Stimulated activated CD4-positive, alpha-beta T cell treated with anti-CD3 and anti-CD28 coated beads, TNF-alpha, amount 100 ng/mL, for 1 hour (primary cell): ENCODE measurements around the gene VSNL1.

Experiments used
- DNase-seq, 3 donors: peaks; one replicate each; pipeline ENCODE4 v3.0.0-alpha.2; 2020; ENCODE audit warnings: low read depth in 3 of 3, low spot score in 1 of 3

Gene VSNL1

DNA sequence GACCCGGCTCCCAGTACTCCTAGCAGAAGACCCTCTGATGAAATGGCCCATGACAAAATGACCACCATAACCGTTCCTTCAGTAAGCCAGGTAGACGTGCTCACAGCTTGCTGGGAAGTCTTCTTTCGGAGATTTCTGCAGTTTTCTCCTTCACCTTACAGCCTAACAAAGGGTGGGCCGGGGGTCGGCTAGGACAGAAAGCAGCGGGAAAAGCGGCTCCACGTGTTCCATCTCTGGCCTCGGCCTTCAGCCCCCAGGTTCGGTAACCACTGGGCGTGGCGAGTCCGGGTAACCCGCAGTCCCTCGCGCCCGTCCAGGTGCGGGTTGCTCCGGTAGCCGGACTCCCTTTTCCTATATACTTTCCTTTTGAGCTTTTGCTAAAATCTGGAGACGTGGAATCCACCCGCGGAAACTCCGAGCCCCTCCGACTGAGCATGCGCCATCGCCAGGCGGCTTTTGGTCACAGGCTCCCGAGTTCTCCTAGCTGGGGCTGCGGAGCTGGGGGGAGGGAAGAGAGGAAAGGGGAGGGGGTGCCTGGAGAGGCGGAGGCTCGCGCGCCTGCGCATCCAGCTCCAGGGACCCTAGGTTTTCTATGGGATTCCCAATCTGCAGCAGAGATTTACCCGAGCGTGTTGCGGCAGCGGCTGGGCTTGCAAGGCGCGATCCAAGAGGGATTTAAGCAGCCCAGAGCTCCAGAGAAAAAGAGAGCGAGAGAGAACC is at the start of gene VSNL1:
Gene VSNL1, plus strand, starts transcription at position 604 of the 720 bp plus-strand sequence. CDS start 51,379 bp downstream, outside the sequence.
- no peak for DNase-seq

DNA sequence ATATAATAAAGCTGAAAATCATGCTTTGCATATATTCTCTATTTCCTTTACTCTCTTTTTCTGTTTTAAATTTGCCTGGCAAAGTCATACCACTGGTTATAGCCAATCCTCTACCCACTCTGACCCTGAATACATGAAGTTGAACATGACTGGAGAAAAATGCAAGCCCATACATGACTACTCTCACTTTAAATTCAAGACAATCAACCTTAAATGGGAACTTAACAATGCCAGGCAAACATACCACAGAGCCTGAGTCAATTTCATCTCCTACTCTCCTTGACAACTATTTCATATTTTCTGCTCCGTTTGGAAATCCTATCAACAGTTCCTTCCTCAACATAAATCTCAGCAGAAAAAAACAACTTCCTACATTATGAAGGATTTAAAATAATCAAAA is 44.9 kb upstream of the VSNL1 start:
- no peak for DNase-seq

DNA sequence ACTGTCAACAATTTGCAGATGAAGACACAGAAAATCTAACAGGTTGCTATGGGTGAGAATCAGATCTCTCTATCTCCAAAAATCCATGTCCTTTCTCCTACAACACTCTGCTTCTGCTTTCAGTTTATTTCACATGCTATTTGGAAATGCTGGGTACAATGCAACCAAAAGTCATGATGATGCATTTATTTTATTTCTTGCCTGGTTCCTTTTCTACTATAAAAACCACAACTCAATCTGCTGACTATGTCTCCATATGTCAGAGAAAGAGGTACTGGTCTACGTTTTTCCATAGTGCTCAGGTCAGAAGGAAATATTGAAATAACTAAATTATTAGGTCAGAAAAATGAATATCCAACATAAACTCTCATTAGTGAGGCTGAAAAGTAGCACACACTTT is 42.8 kb upstream of the VSNL1 start:
- DNase-seq, result no peak

DNA sequence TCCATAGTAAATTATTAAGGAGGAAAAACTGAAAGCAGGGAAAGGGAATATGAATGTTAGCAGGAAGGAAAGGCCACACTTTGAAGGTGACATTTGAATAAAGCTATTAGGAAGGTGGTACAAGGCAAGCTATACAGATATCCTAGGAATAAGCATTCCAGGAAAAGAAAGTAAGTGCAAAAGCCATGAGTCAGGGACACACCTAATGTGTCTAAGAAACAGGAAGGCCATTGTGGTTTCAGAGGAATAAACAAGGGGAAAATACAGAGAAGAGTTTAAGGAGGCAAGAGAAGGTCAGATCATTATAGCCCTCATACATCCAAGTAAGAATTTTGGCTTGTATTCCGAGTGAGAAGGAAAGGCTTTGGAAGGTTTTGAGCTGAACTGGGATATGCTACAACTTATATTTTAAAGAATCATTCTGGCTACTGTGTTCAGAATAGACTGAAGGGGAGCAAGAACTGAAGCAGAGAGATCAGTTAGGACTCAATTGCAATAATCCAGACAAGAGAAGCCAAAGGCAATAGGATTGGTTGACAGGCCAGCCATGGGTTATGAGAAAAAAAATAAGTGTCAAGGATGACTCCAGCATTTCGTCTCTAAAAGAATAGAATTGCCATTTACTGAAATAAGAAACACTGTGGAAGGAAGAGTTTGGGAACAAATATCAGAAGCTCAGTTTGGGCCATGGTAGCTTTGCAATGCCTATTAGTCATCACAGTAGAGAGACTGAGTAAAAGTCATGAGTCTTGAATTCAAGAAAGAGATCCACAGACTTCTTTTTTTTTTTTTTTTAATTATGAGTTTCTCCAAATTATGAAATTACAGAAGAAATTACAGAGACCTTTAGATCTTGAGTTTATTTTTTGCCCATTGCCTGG is 33.5 kb upstream of the VSNL1 start:
- no peak for DNase-seq

DNA sequence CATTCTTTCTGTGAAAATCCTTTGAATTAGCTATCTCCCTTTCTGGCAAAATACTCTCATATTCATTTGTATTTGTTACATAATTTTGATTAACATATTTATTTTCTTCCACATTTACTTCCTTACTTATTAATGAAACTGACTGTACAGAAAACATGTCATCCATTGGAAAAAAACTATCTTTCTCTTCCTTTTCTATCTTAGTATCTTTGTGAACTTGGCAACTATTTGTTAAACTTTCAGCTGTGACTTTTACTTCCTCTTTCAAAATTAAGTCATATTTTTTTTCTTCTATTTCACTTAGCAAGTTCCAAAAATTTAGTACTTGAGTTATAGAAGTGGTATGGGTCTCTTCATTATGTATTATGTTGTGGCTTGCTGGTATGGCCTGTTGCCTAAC is 24.8 kb upstream of the VSNL1 start:
- no peak for DNase-seq

DNA sequence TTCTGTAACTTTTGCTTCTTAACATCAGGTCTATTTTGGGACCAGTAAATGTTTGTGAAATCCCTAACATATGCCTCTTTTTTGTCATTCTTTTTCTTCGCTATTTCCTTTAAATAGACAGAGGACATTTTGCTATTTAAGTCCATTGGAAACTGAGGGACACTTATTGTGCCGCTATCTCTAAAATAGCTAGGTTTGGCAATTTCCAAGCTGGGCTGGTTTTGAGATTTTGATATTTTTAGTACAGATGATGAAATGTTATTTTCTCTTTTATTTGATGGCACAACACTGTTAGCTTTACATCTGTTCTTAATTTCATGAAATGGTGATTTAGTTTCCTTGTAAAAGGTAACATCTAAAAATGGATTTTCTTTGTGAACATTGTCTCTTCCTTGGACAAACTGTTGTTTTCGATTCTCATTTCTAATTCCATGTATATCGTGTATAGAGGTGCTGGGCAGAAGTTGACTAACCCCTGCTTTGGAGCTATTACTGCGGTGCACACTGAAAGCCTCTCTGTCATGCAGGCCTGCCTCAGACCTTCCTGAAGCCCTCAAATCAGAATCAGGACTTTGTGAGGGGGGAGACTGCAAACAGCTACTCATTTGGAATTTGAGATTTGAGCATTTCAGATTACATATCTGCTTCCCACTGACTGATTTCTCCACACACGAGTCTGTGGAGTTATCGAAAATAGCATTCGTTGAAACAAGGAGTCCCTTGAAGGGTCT is 22.9 kb upstream of the VSNL1 start:
- no peak for DNase-seq

DNA sequence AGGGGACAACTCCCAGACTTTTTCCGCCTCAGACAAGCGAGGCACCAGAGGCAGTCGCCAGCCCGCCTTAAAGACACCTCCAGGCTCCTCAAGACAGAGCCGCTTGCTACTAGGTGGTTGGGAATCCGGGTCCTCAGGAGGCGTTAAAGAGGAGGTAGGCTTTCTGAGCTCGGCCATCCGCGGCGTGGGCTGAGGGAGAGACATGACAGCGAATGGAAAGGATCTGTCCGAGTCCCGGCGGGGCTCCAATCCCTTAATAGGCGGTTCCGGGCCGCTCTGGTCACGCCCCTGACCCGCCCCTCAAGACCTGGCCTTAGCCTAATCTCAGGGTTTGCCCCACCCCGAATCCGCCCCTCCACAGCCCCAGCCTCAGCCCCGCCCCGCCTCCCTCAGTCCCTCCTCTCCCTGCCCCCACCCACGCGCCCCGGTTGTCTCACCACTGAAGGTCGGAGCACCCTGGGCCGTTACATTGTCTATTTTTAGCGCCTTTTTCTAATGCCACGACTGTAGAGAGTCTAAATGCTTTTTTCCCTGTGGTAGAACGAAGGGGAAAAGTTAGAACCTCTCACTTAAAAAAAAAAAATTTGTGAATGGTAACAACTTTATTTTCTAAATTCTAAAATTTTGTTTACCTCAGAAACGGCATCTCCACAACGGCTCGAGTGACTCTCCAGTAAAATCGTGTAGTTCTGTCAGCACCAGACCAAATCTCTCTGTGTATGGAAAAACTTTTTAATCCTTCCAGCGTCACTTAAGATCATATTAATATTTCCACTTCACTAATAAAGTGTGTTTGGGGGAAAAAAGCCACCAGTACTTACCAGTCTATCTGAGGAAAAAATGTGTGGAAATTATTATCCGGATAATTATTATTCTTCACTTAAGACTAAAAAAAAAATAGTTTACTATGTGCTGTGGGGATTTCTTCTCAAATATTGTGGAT is 22.0 kb upstream of the VSNL1 start, which contains the start of gene RAD51AP2:
Gene RAD51AP2, minus strand, starts transcription at position 229 of the 943 bp plus-strand sequence. Its CDS starts 25 bp downstream, at position 204.
- DNase-seq, result no peak

DNA sequence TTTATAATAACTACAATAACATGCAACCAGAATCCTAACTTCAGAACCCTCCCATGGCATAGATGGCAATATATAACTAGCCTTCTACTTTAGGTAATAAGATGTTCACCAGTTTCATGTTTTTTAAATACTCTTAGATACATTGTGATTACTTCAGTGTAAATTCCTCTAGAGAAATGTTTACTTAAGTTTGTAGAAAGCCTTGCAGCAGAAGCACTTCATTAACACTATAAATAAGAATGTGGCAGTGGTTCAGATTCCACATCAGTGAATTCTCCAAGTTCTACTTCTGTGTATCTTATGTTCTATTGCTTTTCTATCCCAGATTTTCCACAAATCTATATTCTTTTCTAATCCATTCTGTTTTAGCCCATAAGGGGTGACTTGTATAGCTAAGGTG is 21.0 kb upstream of the VSNL1 start:
- DNase-seq, result no peak

DNA sequence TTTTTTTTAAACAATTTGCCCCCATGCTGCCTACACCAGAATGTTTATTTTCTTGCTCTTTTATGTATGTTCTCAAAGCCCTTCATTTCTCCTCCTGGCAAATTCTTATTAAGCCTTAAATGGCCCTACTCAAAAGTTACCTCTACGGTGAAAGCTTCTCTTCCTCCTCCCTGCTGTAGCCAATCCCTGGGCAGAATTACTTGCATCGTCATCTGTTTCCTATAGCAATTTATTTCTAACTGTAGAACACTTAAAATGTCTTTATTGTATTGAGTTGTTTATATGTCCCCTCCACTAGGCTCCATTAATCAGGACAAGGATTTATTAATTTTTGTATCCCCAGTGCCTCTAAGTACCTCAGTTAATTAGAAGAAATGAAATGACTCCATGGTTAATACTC is 19.7 kb upstream of the VSNL1 start:
- no peak for DNase-seq

DNA sequence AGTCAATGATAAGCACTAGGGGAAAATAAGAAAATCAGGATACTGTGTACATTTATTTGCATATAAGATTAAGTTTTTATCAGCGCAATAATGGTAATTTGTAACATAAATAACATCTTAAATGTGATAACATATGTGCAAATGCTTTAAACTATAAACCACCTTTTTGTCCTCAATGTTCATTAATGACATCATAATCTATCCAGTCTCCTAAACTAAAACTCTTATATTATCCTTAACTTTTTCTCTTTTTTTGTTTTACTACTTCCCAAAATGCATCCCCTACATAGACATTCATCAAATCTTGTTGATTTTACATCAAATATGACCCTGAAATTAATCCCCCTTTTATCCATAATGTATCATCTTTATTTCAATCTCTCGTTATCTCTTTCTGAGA is 18.9 kb upstream of the VSNL1 start:
- no peak for DNase-seq

DNA sequence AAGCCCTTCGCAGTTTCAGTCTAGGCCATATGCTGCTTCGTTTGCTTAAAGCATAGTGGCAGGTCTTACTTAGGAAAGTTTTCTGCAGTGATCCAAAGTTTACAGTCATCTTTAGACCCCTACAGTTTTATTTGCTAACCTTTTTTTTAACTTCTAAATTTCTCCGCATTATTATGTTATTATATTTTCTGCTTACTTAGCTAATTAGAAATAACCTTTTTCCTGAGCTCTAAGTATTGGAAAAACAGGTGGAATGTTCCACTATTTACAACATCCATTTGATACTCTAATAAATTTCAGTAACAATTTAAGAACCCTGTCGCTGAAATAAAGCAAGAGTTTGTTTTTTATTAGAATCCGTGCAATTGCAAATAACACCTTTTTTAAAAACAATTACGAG is 18.2 kb upstream of the VSNL1 start:
- DNase-seq, result no peak

DNA sequence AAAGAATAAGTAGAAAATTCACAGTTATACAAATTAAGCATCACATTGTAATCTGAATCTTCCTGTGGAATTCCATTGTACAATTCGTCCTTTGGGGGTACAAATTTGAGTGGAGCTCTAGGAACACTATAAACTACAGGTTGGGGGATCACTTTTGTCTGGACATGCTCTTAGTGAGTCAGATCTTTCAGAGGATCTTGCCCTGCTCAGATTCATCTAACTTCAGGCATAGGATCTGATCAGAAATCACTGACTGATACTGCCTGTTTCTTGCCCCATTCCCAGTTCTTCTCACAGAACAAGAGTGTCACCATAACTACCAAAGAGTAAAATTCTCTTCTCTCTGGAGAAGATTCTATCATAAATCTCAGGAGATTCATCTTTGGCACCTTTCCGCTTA is 10.7 kb upstream of the VSNL1 start:
- no peak for DNase-seq

DNA sequence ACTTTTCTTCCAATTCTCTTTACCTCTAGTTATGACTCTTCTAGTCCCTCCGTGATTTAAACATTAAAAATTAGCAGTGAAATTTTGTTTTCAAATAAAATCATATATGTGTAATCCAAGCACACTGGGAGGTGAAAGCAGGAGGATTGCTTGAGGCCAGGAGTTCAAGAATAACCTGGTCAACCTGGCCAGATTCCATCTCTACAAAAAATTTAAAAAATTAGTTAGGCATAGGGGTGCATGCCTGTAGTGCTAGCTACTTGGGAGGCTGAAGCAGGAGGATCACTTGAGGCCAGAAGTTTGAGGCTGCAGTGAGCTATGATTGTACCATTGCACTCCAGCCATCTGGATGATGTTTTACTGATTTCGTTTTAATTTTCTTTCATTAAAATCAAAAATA is 7.0 kb upstream of the VSNL1 start:
- no peak for DNase-seq

DNA sequence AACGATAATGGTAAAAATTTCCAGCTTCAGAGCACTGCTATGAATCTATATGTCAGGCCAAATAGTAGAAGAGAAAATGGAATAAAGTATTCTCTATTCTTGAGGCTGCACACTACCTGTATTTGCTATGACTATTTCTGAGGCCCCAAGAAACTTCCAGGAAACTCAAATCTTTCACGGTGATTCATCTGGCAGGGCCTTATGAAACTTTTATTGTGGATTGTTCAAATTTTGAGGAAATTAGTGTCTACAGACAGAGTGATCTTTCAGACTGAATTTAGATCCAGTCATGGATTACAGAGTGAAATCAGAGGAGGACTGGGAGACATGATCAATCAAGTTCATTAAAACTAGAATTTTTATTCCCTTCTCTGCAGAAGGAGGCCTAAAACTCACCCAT is 4.1 kb upstream of the VSNL1 start:
- no peak for DNase-seq

DNA sequence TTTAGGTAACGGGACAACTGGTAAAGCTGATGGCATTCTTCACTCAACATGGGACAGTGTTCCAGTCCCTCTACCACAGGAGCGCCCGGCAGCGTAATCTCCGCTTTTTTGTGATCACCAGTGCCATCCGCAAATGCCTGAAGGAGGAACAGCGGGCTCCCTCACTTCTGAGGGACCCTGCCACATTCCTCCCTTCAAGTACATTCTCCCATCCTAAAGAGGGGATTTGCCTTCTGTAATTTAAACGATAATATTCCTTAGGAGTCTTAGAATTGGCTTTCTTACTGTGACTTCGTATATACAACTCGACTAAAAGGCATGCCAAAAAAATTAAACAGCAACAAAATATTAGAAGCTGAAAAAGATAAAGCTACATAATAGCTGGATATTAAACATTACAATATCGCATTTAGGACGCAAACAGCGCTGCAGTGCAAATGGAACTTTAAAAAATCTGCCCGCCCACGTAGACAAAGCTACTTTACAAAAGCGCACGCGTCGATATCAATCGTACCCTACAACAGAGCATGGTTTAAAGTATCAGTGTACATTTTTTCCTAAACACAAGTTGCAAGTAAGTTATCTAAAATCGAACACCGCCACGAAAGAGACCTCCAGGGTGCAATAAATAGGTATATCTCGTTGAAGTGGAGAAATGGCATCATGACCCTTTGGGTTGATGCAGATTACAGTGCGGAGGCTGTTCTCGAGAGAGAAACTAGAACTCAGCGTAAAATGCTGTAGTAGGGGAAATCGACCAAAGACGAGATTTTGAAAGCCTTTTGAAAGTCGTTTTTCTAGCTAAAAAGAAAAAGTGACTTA is 2.3 kb upstream of the VSNL1 start:
- DNase-seq, result no peak

DNA sequence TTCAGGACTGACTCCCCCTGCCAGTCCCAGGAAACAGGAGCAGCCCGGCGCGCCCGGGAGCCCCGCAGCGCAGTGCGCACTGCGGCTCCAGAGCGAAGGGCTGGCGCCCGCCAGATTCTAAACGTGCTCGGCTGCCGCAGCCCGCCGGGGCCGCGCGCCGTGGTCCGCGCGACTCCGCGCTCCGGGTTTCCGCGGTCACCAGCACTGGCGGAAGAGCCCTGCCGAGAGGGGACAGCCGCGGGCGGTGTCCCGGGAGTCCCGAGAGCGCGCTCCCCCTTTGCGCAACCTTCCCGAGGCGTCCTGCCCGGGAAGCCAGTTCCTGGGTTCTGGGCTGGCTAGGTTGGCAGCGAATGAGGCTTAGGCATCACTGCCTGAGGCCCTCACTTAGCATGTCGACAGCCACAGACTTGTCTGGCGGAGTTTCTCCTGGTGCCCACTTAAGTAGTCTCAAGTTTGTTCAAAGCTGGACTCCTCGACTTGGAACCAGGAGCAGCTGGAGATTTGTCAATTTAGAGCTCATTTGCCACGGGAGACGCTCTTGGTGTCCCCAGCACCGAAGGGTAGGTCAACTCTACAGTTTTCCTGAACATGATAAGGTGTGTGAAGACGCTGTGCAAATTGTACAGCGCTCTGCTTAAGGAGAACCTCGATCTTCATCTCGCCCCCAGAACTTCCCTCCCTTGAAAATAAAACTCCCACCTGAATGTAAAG is 1.5 kb upstream of the VSNL1 start:
- DNase-seq, result no peak

DNA sequence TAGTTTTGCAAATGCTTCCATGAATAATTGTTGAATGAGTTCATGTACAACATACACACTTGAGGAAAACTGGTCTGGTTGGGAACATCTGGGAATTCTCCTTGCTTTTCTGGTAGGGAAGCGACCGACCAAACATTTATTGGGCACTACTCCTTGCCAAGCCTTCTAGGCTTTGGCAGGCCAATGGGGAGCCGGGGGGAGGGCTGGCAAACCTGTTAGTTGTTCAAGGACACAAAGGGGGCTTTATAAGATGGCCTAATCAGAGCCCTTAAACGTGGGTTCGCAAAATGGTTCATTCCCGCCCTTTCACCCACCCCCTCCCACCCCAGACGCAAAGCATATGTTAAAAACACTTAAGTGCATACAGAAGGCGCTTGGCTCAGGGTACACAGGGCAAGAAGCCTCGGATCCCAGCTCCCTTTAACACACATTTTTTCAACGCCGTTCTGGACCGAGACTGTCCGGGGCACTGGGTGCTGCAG is 844 bp upstream of the VSNL1 start:
- DNase-seq, result no peak

DNA sequence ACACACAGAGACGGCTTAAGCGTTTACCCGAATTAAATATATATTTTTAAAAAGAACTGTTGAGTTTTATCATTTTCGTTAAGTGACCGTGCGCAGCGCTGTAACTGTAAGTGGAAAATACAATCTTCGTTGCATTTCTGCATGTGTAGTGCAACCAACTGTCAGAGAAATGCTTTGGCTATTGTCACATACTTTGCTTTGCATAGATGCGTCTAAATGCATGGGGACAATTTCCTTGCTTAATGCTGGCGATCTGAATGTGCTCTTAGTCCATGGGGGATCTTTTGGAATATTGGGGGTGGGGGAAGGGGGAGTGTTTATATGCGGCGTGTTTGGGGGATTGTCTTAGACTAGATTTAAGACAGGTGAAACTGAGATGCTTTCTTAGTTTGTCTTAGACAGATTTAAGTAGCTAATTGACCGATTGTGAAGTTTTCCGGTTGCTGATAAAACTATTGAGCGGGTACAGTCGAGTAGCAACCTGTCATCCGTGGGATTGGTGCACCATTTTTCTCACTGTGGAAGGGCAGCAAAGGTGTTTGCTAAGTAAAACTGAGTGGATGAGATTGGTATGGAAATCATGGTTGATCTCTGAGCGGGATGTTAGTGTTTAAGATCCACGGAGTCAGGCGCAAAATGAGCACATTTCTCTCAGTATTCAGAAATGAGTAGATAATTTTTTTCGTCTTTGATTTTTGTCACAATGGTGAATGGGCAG is 476 bp downstream of the VSNL1 start:
- DNase-seq, result no peak
